IMR-90 (cell line): ENCODE results near the gene MTF2. TPM values are rescaled to one million over a fixed set of nuclear protein-coding genes. Genes with fewer than 3 reads are reported as not detected.
A peak's percentile ranks its signal among the peaks of the same experiment; 100 is the strongest.

Experiments
- ATAC-seq: fragments of 200-7000 bp; cut with Tn5 transposase; 2 replicates; pipeline ENCODE4 v1.9.1; 2020; ENCODE audit warnings: low read depth, mild to moderate bottlenecking, moderate library complexity
- BruUV-seq: library from RNA; stranded (reverse); fragments of 400-500 nt; replicated peaks from 2 replicates; lab custom pipeline; 2021; lab: Mats Ljungman, UMichigan
- CTCF ChIA-PET: fragments of 300-600 bp; formaldehyde crosslinking; extraction: SDS; loops from one replicate; lab custom pipeline; 2021; ENCODE audit warnings: antibody characterized with exemption; lab: Yijun Ruan, JAX
- POLR2A ChIA-PET: fragments of 300-600 bp; sonication (Branson Sonifier 250); formaldehyde crosslinking; loops from one replicate; lab custom pipeline; 2022; ENCODE audit warnings: antibody characterized with exemption; ENCODE audit not compliant: unreplicated experiment; lab: Charles Lee
- DNase-seq: peaks from one replicate; pipeline ENCODE4 v3.0.0; 2013
- H2AFZ ChIP-seq: replicated peaks from 2 replicates; pipeline ENCODE3; 2013; ENCODE audit warnings: low read length, mild to moderate bottlenecking; ENCODE audit not compliant: poor library complexity
- H2AK5ac ChIP-seq: 2 replicates; pipeline ENCODE4 v1.6.1; 2013; ENCODE audit warnings: low read depth, low read length, inconsistent platforms
- H2AK9ac ChIP-seq: replicated peaks from 2 replicates; pipeline ENCODE3; 2013; ENCODE audit warnings: mild to moderate bottlenecking, low read depth, low read length, moderate library complexity; ENCODE audit not compliant: poor library complexity
- H2BK120ac ChIP-seq: 2 replicates; pipeline ENCODE4 v1.6.1; 2013; ENCODE audit warnings: low read depth, low read length, inconsistent platforms
- H2BK15ac ChIP-seq: 3 replicates; pipeline ENCODE4 v1.6.1; 2013; ENCODE audit warnings: low read depth, low read length, inconsistent platforms
- H2BK20ac ChIP-seq: 2 replicates; pipeline ENCODE4 v1.6.1; 2013; ENCODE audit warnings: low read depth, mild to moderate bottlenecking, inconsistent platforms, low read length, moderate library complexity
- H2BK5ac ChIP-seq: 2 replicates; pipeline ENCODE4 v1.6.1; 2013; ENCODE audit warnings: mild to moderate bottlenecking, low read depth, low read length, inconsistent platforms; ENCODE audit not compliant: poor library complexity, severe bottlenecking
- H3K14ac ChIP-seq: replicated peaks from 2 replicates; pipeline ENCODE4 v1.6.1; 2013; ENCODE audit warnings: low read depth, low read length, inconsistent platforms
- H3K18ac ChIP-seq: 2 replicates; pipeline ENCODE4 v1.6.1; 2013; ENCODE audit warnings: low read depth, low read length, control low read depth
- H3K23ac ChIP-seq: 2 replicates; pipeline ENCODE4 v1.6.1; 2013; ENCODE audit warnings: low read depth, low read length, inconsistent platforms
- H3K27ac ChIP-seq: 2 replicates; pipeline ENCODE4 v1.5.1; 2013; ENCODE audit warnings: mild to moderate bottlenecking, control low read depth, low read length; ENCODE audit not compliant: insufficient read depth
- H3K27me3 ChIP-seq: 2 replicates; pipeline ENCODE4 v1.6.1; 2013; ENCODE audit warnings: low read length; ENCODE audit not compliant: control insufficient read depth, insufficient read depth
- H3K36me3 ChIP-seq: 2 replicates; pipeline ENCODE4 v1.6.1; 2013; ENCODE audit warnings: low read length, mixed read lengths; ENCODE audit not compliant: control insufficient read depth, insufficient read depth
- H3K4ac ChIP-seq: 2 replicates; pipeline ENCODE4 v1.6.1; 2013; ENCODE audit warnings: low read depth, low read length, inconsistent platforms
- H3K4me1 ChIP-seq: 2 replicates; pipeline ENCODE4 v1.6.1; 2013; ENCODE audit warnings: low read length, mixed read lengths; ENCODE audit not compliant: control insufficient read depth, insufficient read depth
- H3K4me2 ChIP-seq: 2 replicates; pipeline ENCODE4 v1.6.1; 2013; ENCODE audit warnings: low read depth, mild to moderate bottlenecking, control low read depth, low read length, moderate library complexity
- H3K4me3 ChIP-seq: 2 replicates; pipeline ENCODE4 v1.5.1; 2013; ENCODE audit warnings: low read depth, mild to moderate bottlenecking, control low read depth, low read length, moderate library complexity; ENCODE audit not compliant: insufficient read depth
- H3K56ac ChIP-seq: 2 replicates; pipeline ENCODE4 v1.6.1; 2013; ENCODE audit warnings: low read length, inconsistent platforms; ENCODE audit not compliant: insufficient read depth; ENCODE audit errors: extremely low read depth
- H3K79me1 ChIP-seq, 2 experiments: 2 replicates each; pipeline ENCODE4 v1.6.1; 2013; ENCODE audit warnings: low read length in 2 of 2, inconsistent platforms in 1 of 2, low read depth in 1 of 2
- H3K9ac ChIP-seq: 2 replicates; pipeline ENCODE4 v1.6.1; 2013; ENCODE audit warnings: low read depth, low read length, control low read depth
- H3K9me1 ChIP-seq: 2 replicates; pipeline ENCODE4 v1.6.1; 2013; ENCODE audit warnings: low read length, inconsistent platforms; ENCODE audit not compliant: insufficient read depth
- H3K9me3 ChIP-seq: 2 replicates; pipeline ENCODE4 v1.6.1; 2013; ENCODE audit warnings: low read length; ENCODE audit not compliant: control insufficient read depth, insufficient read depth
- H4K20me1 ChIP-seq: 2 replicates; pipeline ENCODE4 v1.6.1; 2013; ENCODE audit warnings: low read length, inconsistent platforms; ENCODE audit not compliant: insufficient read depth
- H4K5ac ChIP-seq: 2 replicates; pipeline ENCODE4 v1.6.1; 2013; ENCODE audit warnings: mild to moderate bottlenecking, low read depth, low read length, control low read depth
- H4K8ac ChIP-seq, 2 experiments: 2 replicates each; pipeline ENCODE4 v1.6.1; 2013; ENCODE audit warnings: low read depth in 2 of 2, low read length in 2 of 2, control low read depth in 1 of 2, inconsistent platforms in 1 of 2
- H4K91ac ChIP-seq: 2 replicates; pipeline ENCODE4 v1.6.1; 2013; ENCODE audit warnings: low read depth, low read length, inconsistent platforms; ENCODE audit not compliant: insufficient read depth
- CEBPB ChIP-seq: IDR thresholded peaks from 2 replicates; pipeline ENCODE4 v1.6.1; 2012; ENCODE audit warnings: low read depth, low read length, improper control_type of control experiment
- RCOR1 ChIP-seq: IDR thresholded peaks from 2 replicates; pipeline ENCODE4 v1.6.1; 2012; ENCODE audit warnings: mild to moderate bottlenecking, low read length, improper control_type of control experiment; ENCODE audit not compliant: insufficient replicate concordance
- WGBS, 2 experiments: methylation state at CpG; one replicate each; pipeline versions ENCODE4 v1.1.5 to v1.1.7; 2013; ENCODE audit warnings: missing lambda C conversion rate in 2 of 2; ENCODE audit not compliant: insufficient read length in 1 of 2; ENCODE audit errors: extremely low coverage in 2 of 2; 5-methylcytosine and 5-hydroxymethylcytosine counted together
- dilution Hi-C: fragments of 300-500 bp; cut with HindIII; formaldehyde crosslinking; loops from one replicate; pipeline ENCODE4 v1.14.3; 2018; ENCODE audit warnings: low sequenced_read_pairs; ENCODE audit not compliant: unreplicated experiment
- in situ Hi-C: fragments of 300-500 bp; cut with MboI; formaldehyde crosslinking; loops from 3 replicates; pipeline ENCODE4 v1.14.3; 2019; ENCODE audit warnings: low sequenced_read_pairs, inconsistent platforms, mixed read lengths
- intact Hi-C: fragments of 100-400 bp; cut with micrococcal nuclease; formaldehyde crosslinking; loops from 2 replicates; pipeline ENCODE4 v1.10.0; 2022
- polyA plus RNA-seq, 3 experiments: library from polyadenylated mRNA; depleted of rRNA; stranded (reverse); fragments of >200 nt; gene quantifications; 2 replicates each; pipeline ENCODE4 v1.2.3, GENCODE V29; 2012; ENCODE audit warnings: low replicate concordance in 1 of 3
- total RNA-seq: library from RNA; depleted of rRNA; stranded (reverse); fragments of >200 nt; gene quantifications from 2 replicates; pipeline ENCODE4 v1.2.3, GENCODE V29; 2012

MTF2 gene
- total and polyA plus RNA-seq, 2 of the 4 experiments (the other 2 are of a cell fraction) = 10.6 to 39.8 TPM

DNA sequence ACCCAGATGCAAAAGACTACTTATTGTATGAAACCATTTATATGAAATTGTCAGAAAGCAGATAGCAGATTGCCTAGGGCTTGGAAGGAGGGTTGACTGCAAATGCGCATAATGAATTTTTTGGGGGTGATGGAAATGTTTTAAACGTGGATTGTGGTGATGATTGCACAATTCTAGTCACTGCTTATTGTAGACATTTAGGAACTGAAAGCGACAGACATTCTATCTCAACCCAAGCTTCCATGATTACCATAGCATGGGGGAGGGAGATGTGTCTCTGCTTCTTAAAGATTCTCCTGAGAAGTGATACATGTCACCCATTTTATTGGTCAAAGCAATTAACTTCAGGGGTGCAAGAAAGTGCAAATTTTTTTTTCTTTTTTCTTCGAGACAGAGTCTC lies 2.8 kb upstream of the MTF2 start:
- no peak overlapping the region for H2BK20ac ChIP-seq
- ChIA-PET CTCF (no interaction called here), POLR2A (no interaction called here)
- intact Hi-C loops = no loop called here
- H3K4ac ChIP-seq = no peak overlapping the region
- H3K9me1 ChIP-seq = no peaks in the 10 kb centered on the region
- H2BK15ac ChIP-seq = no peak overlapping the region
- TF ChIP-seq CEBPB (peak; percentile 76), RCOR1 (no peak)
- no peaks in the 10 kb centered on the region for H3K4me1 ChIP-seq
- H3K4me2 ChIP-seq = no peak overlapping the region
- H3K14ac ChIP-seq = no peak overlapping the region
- no peaks in the 10 kb centered on the region for H3K9me3 ChIP-seq
- H3K18ac ChIP-seq = no peak overlapping the region
- H4K8ac ChIP-seq = no peak overlapping the region
- H4K5ac ChIP-seq = no peak overlapping the region
- WGBS, 2 experiments = 100% methylated on average over 1 of the region's 4 CpGs; no CpG with 5 or more reads in 1 of the 2 experiments
- no peak overlapping the region for H4K91ac ChIP-seq
- dilution Hi-C loops = no loop called here
- 0 out of 2 replicates have a peak, but pooled peaks cover 3% of the 10 kb centered on the region for H4K20me1 ChIP-seq
- ATAC-seq (no peak), DNase-seq (no peak)
- no peak overlapping the region for H2BK120ac ChIP-seq
- no TSS peak for BruUV-seq
- H3K4me3 ChIP-seq = no peak overlapping the region
- H2BK5ac ChIP-seq = no peak overlapping the region
- no peak overlapping the region for H2AFZ ChIP-seq
- no peaks in the 10 kb centered on the region for H3K36me3 ChIP-seq
- H3K23ac ChIP-seq = no peak overlapping the region
- in situ Hi-C loops = no loop called here
- no peak overlapping the region for H3K27ac ChIP-seq
- H3K9ac ChIP-seq = no peak overlapping the region
- H3K56ac ChIP-seq = no peak overlapping the region
- no peak overlapping the region for H2AK9ac ChIP-seq
- peaks cover 0 to 14% of the 10 kb centered on the region in 2 experiments; a peak in 2 of 4 replicates for H3K79me1 ChIP-seq
- no peaks in the 10 kb centered on the region; the same call in 1 of the 2 replicates for H3K27me3 ChIP-seq
- no peak overlapping the region for H2AK5ac ChIP-seq
